Stimulated activated CD8-positive, alpha-beta memory T cell treated with anti-CD3 and anti-CD28 coated beads, Interleukin-2, amount 100 ng/mL, for 1 hour (primary cell): ENCODE data around the gene KLHL14.
"Not testable (repeated sequence)": the region's sequence is repeated elsewhere in the genome, so short reads cannot be mapped to it uniquely, and the experiment has no call there.

Source experiments
- DNase-seq, 2 donors: peaks; one replicate each; pipeline ENCODE4 v3.0.0-alpha.2; 2020; ENCODE audit warnings: low read depth in 2 of 2

Gene KLHL14, protein sequence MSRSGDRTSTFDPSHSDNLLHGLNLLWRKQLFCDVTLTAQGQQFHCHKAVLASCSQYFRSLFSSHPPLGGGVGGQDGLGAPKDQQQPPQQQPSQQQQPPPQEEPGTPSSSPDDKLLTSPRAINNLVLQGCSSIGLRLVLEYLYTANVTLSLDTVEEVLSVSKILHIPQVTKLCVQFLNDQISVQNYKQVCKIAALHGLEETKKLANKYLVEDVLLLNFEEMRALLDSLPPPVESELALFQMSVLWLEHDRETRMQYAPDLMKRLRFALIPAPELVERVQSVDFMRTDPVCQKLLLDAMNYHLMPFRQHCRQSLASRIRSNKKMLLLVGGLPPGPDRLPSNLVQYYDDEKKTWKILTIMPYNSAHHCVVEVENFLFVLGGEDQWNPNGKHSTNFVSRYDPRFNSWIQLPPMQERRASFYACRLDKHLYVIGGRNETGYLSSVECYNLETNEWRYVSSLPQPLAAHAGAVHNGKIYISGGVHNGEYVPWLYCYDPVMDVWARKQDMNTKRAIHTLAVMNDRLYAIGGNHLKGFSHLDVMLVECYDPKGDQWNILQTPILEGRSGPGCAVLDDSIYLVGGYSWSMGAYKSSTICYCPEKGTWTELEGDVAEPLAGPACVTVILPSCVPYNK

DNA sequence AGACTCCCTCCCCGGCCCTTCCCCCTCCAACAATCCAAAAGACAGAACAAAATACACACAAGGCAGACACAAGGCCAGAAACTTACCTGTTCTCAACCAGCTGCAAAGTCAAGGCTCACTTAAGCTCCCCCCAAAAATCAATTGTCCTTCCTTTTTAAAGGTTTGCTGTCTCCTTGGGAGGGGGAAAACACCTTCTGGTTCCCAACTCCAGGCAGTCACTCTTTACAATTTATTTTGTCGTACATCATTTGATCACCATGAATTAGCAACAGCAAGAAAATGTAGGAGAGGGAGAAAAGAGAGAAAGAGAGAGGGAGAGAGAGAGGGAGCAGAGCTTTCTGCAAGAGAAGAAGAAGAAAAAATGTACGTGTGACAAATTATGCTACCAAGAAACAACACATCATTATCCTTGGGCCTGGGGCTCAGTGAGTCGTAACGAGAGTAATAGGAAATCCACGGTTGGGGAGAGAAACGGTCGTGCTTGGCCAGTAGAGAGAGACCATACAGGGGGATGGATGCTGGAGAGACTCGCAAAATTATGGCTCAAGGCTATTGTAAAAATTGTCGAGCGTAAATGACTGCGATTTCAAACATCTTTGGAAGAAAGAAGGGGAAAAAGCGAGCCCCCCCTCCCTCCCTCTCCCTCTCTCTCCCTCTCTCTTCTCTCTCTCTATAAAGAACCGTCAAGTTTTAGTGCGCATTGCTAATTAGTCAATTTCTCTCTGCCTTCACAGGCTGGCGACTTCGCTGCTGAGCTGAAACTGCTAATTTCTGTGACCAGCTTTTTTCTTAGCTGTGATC is at the start of gene KLHL14:
Gene KLHL14, minus strand, starts transcription at position 443 of the 801 bp plus-strand sequence. CDS start 2,432 bp downstream, outside the sequence.
- DNase-seq = no peak

DNA sequence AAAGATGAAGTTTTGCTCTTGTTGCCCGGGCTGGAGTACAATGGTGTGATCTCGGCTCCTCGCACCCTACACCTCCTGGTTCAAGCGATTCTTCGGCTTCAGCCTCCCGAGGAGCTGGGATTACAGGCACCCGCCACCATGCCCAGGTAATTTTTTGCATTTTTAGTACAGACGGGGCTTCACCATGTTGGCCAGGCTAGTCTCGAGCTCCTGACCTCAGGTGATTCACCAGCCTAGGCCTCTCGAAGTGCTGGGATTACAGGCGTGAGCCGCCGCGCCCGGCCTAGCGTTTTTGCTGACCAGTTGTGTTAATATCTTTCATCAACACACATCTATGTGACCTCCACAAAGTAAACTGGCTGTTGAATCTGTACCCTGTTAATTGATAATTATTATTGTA is 49.4 kb upstream of the KLHL14 start:
- DNase-seq = no peak

DNA sequence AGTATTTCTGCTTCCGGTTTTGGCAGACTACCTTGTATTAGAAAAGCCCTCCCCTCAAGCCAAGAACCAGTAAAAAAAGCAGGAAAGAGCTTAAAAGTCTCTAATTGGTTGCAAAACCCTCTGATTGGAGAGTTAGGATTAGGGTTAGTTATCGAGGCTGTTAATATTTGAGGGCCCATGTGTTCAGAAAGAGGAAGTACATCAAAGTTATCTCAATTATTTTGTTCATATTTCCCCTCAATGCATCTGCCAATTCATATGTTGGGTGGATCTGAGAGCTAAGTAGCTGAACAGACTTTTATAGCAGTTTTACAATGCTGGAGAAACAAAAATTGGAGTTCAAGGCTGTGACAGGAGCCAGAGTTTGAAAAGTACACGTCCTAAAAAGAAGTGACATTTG is 43.1 kb upstream of the KLHL14 start:
- DNase-seq = no peak

DNA sequence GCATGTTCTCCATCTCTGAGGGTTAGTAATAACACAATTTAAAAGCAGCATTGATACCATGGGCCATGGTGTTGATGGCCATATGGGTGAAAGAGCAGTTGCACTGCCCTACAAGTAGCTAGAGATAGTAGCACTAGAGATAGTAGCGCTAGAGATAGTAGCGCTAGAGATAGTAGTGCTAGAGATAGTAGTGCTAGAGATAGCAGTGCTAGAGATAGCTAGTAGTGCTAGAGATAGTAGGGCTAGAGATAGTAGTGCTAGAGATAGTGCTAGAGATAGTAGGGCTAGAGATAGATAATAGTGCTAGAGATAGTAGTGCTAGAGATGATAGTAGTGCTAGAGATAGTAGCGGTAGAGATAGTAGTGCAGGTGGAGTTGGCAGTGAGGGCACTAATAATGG is 39.5 kb upstream of the KLHL14 start:
- DNase-seq = no peak

DNA sequence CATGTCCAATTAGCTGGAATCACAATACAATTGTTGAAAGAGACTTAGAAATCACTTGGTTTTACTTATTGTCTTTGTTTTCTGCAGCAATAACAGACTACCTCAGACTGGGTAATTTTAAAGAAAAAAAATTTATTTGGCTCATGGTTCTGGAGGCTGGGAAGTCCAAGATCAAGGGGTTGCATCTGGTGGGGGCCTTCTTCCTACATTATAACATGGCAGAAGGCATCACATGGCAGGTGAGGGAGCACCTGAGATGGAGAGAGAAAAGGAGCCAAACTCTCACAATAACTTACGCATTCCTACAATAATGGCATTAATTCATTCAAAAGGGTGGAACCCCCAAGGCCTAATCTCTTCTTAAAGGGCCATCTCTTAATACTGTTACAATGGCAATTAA is 37.5 kb upstream of the KLHL14 start:
- DNase-seq = no peak

DNA sequence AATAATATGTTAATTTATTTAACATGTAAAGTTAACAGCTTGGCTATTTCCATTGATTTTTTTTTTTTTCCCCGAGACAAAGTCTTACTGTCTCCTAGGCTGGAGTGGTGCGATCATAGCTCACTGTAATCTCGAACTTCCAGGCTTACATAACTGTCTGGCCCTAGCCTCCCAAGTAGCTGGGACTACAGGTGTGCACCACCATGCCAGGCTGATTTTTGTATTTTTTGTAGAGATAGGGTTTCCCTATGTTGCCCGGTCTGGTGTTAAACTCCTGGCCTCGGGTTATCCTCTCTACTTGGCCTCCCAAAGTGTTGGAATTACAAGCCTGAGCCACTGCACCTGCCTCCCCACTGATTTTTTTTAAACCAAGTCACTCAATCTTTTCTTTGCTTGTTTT is 32.5 kb upstream of the KLHL14 start:
- DNase-seq = no peak

DNA sequence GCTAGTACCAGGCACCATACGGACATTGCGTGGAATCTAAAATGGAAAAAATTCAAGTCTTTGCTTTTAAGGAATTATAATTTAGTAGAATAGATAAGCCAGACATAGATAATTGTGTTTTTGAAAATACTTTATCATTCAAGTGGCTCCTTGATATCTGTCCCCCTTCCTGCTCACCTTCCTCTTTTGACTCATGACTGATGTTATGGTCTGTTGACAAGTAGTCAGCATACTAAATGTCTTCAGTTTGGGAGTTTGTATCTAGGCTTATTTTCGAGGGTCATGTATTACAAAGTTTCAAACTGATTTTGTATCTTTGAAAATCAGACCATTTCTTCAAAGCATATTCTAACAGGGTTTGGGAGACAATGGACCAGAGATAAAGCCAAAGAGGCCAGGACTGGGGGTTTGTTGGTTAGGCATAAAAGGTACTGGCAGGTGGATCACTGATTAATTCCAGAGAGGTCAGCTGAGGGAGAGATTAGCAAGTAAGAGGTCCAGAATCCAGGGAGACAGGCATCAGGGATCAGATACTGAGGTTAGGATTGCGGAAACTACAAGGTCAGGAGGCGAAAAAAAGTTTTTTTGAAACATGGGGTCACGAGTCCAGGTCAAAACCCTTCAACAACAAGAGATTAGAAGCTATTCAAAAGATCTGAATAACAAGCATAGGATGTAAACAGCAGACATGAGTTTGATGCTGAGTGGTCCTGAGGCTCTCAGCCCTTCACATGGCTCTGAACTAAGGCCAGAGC is 31.5 kb upstream of the KLHL14 start:
- no peak for DNase-seq

GRCh38 chr18:32803568-32803967 is 30.7 kb upstream of the KLHL14 start:
- no peak for DNase-seq

DNA sequence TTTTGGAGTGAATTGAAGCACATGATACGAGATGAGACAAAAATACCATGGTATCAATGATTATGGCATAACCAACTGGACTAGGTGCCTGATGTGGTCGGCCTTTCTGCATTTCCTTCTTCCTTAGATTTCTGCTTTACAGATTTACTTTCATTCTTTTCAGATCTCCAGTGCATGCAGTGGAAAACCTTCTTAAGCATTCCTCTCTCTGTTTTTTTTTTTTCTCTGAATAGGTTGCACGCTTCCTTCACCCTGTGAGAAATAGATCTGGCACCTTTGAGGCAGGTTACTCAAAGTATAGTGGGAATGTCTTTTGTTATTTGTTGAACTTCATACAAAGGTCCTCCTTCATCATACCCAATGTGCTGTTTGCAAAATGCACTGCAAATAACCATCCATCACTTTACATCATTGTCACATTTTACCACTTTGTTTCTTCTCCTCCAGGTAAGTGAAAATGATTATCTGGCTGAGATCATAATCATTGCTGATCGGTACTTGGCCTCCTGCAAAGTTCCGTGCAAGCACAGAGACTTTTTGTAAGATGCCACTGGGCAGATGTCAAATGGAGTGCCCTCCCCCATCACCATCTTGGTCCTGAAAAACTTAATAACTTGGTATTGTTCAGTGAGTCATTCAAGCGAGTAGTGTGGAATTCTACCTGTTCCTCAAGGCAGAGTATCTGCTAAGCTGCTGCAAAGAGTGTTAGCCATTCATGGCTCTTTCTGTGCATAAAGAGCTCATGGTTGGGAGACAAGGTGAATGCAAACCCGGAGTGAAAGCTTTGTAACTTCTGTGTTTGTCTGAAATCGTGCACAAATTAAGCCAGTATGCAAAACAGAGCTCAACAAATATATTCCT is 30.0 kb upstream of the KLHL14 start:
- DNase-seq = no peak

- no peak for DNase-seq
Measured at GRCh38 chr18:32801228-32801627, 28.4 kb upstream of the KLHL14 start.

- no peak for DNase-seq
Measured at GRCh38 chr18:32798209-32798960, 25.6 kb upstream of the KLHL14 start.

DNA sequence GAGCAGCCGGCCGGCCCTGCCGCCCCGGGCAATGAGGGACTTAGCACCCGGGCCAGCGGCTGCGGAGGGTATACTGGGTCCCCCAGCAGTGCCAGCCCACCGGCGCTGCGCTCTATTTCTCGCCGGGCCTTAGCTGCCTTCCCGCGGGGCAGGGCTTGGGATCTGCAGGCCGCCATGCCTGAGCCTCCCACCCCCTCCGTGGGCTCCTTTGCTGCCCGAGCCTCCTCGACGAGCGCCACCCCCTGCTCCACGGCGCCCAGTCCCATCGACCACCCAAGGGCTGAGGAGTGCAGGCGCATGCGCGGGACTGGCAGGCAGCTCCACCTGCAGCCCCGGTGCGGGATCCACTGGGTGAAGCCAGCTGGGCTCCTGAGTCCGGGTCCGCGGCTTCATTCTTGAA is 21.8 kb upstream of the KLHL14 start:
- DNase-seq = not testable (repeated sequence)

GRCh38 chr18:32779010-32779409 is 6.2 kb upstream of the KLHL14 start:
- DNase-seq = no peak

DNA sequence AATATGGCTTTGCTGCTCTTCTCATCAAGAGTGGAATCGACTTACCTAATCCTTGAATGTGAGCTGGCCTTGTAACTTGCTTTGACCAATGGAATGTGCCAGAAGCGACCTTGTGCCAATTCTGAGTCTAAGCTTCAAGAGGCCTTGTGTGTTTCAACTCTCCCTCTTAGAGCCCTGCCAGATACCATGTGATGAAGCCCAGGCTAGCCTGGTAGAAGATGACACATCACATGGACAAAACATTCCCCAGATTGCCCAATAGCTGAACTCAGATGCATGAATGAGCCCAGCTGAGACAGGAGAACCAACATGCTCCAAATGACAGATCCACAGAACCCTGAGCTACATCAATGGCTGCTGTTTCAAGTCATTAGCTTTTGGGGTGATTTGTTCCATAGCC is 4.2 kb upstream of the KLHL14 start:
- DNase-seq = no peak

DNA sequence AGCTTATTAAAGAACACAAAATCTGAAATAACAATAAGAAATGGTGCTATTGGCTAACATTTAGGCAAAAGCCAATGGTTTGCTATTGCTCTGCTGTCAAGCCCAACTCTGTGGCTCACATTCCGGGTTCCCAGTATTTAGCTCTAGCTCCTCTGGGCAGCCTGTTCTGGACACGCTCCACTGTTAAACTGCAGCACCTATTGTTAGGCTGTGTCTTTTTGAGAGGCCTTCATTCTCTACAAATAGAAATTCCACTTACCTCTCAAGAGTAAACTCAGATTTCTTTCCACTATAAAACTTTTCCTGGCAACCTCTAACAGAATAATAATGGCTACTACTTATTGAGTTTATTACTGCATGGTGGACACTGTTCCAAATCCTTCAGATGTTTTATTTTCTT is 3.7 kb upstream of the KLHL14 start:
- DNase-seq = no peak

GRCh38 chr18:32775628-32776027 is 2.8 kb upstream of the KLHL14 start:
- DNase-seq = no peak

GRCh38 chr18:32773382-32773712 is 524 bp upstream of the KLHL14 start:
- no peak for DNase-seq

DNA sequence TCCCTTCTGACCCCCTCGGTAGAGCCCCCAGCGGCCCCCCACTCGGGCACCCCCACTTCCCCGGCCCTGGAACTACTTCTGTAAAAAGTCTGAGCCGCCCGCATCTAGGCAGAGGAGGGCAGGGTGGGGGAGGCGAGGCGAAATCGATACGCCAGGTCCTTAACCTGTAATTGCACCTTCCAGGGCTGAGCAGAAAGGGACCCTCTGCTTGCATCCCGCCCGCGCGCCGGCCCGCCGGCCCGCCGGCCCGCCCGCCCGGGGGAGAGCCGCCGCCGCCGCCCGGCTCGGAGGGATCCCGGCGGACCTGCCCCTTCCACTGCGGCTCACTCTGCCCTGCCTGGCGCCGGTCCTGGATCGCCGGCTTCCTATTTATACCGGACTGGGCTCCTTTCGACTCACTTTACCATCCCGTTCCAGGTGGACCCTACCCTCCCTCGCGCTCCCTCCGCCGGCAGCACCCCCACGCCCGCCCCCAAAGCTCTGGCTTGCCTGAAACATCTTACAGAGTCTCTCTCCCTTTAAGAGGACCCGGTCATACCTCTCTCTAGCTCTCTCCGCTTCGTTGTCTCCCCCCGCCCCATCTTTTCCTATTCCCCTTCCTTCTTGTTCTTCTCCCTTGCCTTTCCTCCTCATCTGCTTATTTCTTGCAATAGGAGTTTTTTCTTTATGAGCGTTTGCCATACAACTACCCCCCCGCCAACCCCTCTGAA is 797 bp downstream of the KLHL14 start:
- DNase-seq = no peak

DNA sequence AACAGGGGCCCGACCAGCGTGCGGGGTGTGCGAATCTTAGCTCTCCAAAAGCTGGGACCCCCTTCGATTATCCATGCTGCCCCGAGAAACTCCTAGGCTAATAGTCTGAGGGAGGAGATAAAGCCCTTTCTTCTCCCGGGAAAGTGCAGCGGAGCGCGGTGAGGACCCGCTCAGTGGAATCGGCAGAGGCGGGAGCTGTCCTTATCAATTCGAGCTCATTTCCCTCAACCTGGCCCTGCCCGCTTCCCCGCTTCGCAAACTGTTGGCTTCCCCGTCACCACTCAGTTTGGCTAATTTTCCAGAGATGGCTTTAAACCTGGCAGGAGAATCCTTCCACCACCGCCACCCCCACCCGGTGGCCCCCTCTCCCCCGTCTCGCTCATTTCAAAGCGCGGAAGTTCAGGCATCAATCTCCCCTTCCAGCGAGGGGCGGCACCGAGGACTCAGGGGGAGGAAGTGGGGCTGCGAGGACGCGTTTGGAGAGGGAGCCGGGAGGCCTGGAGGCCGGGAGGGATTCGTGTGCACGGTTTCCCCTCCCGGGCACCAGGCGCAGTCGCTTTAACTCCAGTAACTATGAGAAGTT is 1.6 kb downstream of the KLHL14 start:
- DNase-seq = no peak
